Upper lobe of left lung (tissue), 6 donors: Measurements from ENCODE around the gene JAZF1. TPM values are rescaled to one million over a fixed set of nuclear protein-coding genes. Genes with fewer than 3 reads are reported as not detected.

Source experiments
- ATAC-seq, 2 donors: fragments of 200-7000 bp; cut with Tn5 transposase; one replicate each; pipeline ENCODE4 v1.9.1; 2022; ENCODE audit warnings: mild to moderate bottlenecking in 2 of 2, moderate library complexity in 2 of 2; ENCODE audit not compliant: low FRiP score in 2 of 2
- DNase-seq, 2 donors: peaks; one replicate each; pipeline ENCODE4 v3.0.0-alpha.2; 2019 to 2020
- H3K27ac ChIP-seq, 4 donors: fragments of 200-600 bp; sonication (generic); one replicate each; pipeline ENCODE4 v1.5.1; 2016 to 2019
- H3K27me3 ChIP-seq, 4 donors: fragments of 200-600 bp; sonication (generic); one replicate each; pipeline ENCODE4 v1.5.1; 2017 to 2019
- H3K36me3 ChIP-seq, 4 donors: fragments of 200-600 bp; sonication (generic); one replicate each; pipeline ENCODE4 v1.5.1; 2016 to 2019
- H3K4me1 ChIP-seq, 4 donors: fragments of 200-600 bp; sonication (generic); one replicate each; pipeline ENCODE4 v1.5.1; 2018 to 2019
- H3K4me3 ChIP-seq, 4 donors: fragments of 200-600 bp; sonication (generic); one replicate each; pipeline ENCODE4 v1.5.1; 2017 to 2019; ENCODE audit warnings: mild to moderate bottlenecking in 2 of 4, moderate library complexity in 1 of 4
- H3K9me3 ChIP-seq, 4 donors: fragments of 200-600 bp; sonication (generic); one replicate each; pipeline ENCODE4 v1.5.1; 2018 to 2019
- EP300 ChIP-seq, 4 donors: sonication (generic); formaldehyde crosslinking; IDR thresholded peaks; one replicate each; pipeline ENCODE4 v1.5.1; 2017; ENCODE audit warnings: antibody characterized with exemption in 4 of 4, control low read depth in 2 of 4
- POLR2A ChIP-seq, 4 donors: fragments of 450-650 bp; IDR thresholded peaks; one replicate each; pipeline ENCODE4 v1.5.1; 2016 to 2017; ENCODE audit warnings: antibody characterized with exemption in 4 of 4, mild to moderate bottlenecking in 2 of 4
- POLR2AphosphoS5 ChIP-seq, 2 donors: sonication (generic); formaldehyde crosslinking; IDR thresholded peaks; one replicate each; pipeline ENCODE4 v1.5.1; 2017; ENCODE audit warnings: antibody characterized with exemption in 2 of 2
- WGBS, 2 donors: methylation state at CpG; one replicate each; pipeline ENCODE4 v1.1.5; 2017 to 2018; 5-methylcytosine and 5-hydroxymethylcytosine counted together
- total RNA-seq, 6 donors: library from RNA; depleted of rRNA in 4 of 6; stranded (reverse); fragments of >200 nt in 4 of 6; gene quantifications; one replicate each; pipeline versions ENCODE4 v1.1.0 to v1.2.1, GENCODE V29; 2016 to 2021
- TF ChIP-seq, protein P1 (sequence below), 6 experiments: fragments of 450-650 bp in 4 of 6; fragments of 200-600 bp in 2 of 6; sonication (generic) in 2 of 6; IDR thresholded peaks; one replicate each; pipeline ENCODE4 v1.5.1; 2016 to 2019; ENCODE audit warnings: antibody characterized with exemption in 6 of 6
- donor health status: DM: no; HTN: no; CAD: no; lungs with moderate emphysema.
- donor health status: DM: no; HTN: yes; CAD: no; lungs with severe emphysema.

JAZF1 gene
- total RNA-seq, 6 donors from 2014 or later, result 4.2 to 19.4 (median 12.4) TPM

DNA sequence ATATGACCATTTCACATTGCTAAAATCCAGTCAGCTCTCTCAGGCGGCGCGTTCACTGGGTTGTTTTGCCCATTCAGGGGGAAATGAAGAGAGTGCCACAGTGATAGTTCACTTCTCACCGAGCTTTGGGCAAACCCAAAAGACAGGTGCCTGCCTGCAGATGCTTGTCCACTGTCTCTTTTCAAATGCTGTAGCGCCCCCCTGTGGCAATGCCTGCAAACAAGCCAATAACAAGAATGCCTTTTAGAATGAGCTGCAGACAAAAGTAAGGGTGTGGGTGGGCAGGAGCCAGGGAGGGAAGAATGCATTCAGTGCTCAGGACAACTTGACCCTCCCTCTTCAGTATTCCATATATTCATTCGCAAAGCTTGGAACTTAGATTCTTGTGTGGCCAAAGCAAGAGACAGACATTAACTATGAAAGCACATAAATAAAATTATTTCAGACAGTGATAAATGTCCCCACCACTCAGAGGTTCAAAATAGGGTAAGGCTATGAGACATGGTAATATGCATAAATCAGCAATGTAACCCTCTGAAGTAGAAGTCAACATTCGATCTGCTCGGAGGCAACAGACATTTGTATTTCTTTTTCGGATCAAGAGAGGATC lies 86.9 kb downstream of the JAZF1 start:
- Histone ChIP-seq H3K4me1 (peaks cover 5 to 11% (median 7%) of the 10 kb centered on the region in 4 donors), H3K4me3 (no peak overlapping the region), H3K27me3 (no peaks in the 10 kb centered on the region), H3K36me3 (no peaks in the 10 kb centered on the region), H3K27ac (no peak overlapping the region), H3K9me3 (no peaks in the 10 kb centered on the region)
- ATAC-seq (peak in 1 of 2 donors; percentile 49), DNase-seq (peak in 1 of 2 donors; percentile 83)
- TF ChIP-seq EP300 (IDR thresholded peaks at IDR 0.05) (no peak), POLR2A (IDR thresholded peaks at IDR 0.05) (no peak), POLR2AphosphoS5 (IDR thresholded peaks at IDR 0.05) (no peak)
- TF ChIP-seq, protein P1, sequence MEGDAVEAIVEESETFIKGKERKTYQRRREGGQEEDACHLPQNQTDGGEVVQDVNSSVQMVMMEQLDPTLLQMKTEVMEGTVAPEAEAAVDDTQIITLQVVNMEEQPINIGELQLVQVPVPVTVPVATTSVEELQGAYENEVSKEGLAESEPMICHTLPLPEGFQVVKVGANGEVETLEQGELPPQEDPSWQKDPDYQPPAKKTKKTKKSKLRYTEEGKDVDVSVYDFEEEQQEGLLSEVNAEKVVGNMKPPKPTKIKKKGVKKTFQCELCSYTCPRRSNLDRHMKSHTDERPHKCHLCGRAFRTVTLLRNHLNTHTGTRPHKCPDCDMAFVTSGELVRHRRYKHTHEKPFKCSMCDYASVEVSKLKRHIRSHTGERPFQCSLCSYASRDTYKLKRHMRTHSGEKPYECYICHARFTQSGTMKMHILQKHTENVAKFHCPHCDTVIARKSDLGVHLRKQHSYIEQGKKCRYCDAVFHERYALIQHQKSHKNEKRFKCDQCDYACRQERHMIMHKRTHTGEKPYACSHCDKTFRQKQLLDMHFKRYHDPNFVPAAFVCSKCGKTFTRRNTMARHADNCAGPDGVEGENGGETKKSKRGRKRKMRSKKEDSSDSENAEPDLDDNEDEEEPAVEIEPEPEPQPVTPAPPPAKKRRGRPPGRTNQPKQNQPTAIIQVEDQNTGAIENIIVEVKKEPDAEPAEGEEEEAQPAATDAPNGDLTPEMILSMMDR (IDR thresholded peaks at IDR 0.05), result peak; percentile 14 to 54 (median 40)
- 78 to 80% methylated on average over 9 of the region's 9 CpGs for WGBS, 2 donors

DNA sequence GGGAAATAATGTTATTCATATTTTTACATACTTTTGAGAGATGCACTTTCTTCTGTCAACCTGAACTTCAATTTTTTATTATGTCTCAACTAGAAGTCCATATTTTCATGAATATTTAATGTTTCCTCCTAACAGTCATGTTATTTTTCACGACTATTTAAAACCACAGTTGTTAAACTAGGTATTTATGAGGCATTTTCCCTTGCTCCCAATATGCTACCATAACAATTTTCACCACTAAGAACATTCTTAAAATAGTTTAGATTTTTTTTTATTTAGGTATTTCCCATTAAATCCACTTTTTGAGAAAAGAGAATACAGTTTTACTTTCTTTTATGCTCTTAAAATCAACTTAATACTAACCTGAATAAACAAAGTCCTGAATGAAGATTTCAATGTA lies 89.4 kb downstream of the JAZF1 start:
- ATAC-seq, result no peak
- H3K27ac ChIP-seq, result no peak overlapping the region
- no peaks in the 10 kb centered on the region for H3K9me3 ChIP-seq
- peaks cover 10 to 20% (median 14%) of the 10 kb centered on the region in 4 donors for H3K4me1 ChIP-seq
- no peak overlapping the region for H3K4me3 ChIP-seq
- H3K36me3 ChIP-seq, result no peaks in the 10 kb centered on the region
- 80 to 92% methylated on average over 1 of the region's 1 CpG for WGBS, 2 donors
- TF ChIP-seq EP300 (IDR thresholded peaks at IDR 0.05) (no peak), POLR2A (IDR thresholded peaks at IDR 0.05) (no peak), POLR2AphosphoS5 (IDR thresholded peaks at IDR 0.05) (no peak)
- TF ChIP-seq, protein P1 (IDR thresholded peaks at IDR 0.05), result no peak
- no peaks in the 10 kb centered on the region for H3K27me3 ChIP-seq
- DNase-seq, result no peak

DNA sequence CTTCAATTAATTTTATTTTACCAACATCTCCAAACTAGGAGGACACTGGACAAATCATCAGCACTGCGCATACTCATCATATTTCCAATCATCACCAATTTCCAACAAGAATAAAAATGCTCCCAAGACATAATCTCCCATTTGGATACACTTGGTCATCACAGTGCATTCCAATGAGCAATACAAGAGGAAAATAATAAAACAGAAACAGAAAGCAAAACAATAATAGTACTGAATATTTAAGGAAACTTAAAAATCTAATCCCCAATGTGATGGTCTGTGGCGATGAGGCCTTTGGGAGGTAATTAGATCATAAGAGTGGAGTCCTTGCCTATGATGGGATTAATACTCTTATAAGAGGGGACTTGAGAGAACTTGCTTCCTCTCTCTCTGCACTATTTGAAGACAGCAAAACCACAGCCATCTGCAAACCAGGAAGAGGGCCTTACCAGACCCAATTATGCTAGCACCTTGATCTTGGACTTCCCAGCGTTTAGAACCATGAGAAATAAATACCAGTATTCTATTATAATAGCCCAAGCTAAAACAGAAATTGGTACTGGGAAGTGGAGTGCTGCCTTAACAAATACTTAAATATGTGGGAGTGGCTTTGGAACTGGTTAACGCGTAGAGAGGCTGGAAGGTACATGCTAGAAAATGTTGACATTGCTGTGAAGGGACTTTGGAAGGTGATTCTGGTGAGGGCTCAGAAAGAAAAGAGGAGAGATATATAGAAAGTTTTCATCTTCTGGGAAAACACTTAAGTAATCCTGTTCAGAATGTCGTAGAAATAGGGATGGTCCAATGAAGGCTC lies 91.5 kb downstream of the JAZF1 start:
- WGBS, 2 donors, result 56 to 77% methylated on average over 6 of the region's 6 CpGs
- ATAC-seq, result peak in 1 of 2 donors; percentile 14
- no peaks in the 10 kb centered on the region for H3K27me3 ChIP-seq
- no peaks in the 10 kb centered on the region for H3K36me3 ChIP-seq
- H3K27ac ChIP-seq, result peak overlapping the region in 3 of 4 donors; percentile 4 to 78 (median 58)
- TF ChIP-seq EP300 (IDR thresholded peaks at IDR 0.05) (no peak), POLR2AphosphoS5 (IDR thresholded peaks at IDR 0.05) (no peak), POLR2A (IDR thresholded peaks at IDR 0.05) (no peak)
- TF ChIP-seq, protein P1 (IDR thresholded peaks at IDR 0.05), result no peak
- no peak for DNase-seq
- H3K4me1 ChIP-seq, result peaks cover 15 to 21% (median 20%) of the 10 kb centered on the region in 4 donors
- H3K9me3 ChIP-seq, result no peaks in the 10 kb centered on the region
- no peak overlapping the region for H3K4me3 ChIP-seq

DNA sequence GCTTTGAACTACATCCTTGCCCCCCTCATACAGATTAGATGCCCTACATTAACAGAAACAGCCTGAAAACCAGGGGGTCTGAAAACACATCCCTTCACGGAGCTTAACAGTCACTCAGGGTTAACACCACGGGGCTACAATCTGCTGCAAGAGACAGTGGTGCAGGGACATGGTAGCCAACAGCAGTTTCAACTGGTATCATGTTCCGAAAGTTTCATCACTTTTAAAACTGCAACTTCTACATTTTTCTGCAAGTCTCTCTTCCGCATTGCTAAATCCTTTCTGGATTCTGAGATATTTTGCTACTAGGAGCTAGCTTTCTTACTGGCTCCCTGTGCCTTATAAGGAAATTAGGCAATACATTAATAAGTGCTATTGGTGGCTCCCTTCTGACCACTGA lies 92.6 kb downstream of the JAZF1 start:
- peak overlapping the region in 3 of 4 donors; percentile 58 to 78 (median 60) for H3K27ac ChIP-seq
- peak in 1 of 2 donors; percentile 11 for TF ChIP-seq POLR2AphosphoS5 (IDR thresholded peaks at IDR 0.05)
- TF ChIP-seq, protein P1 (IDR thresholded peaks at IDR 0.05), result no peak
- no peak for TF ChIP-seq EP300 (IDR thresholded peaks at IDR 0.05)
- H3K9me3 ChIP-seq, result no peaks in the 10 kb centered on the region
- H3K4me3 ChIP-seq, result no peak overlapping the region
- DNase-seq (no peak), ATAC-seq (peak in 1 of 2 donors; percentile 65)
- no peaks in the 10 kb centered on the region for H3K27me3 ChIP-seq
- H3K36me3 ChIP-seq, result no peaks in the 10 kb centered on the region
- 53 to 76% methylated on average over 4 of the region's 4 CpGs for WGBS, 2 donors
- H3K4me1 ChIP-seq, result peaks cover 19 to 25% (median 22%) of the 10 kb centered on the region in 4 donors
